Measurements from ENCODE around the gene CCK.
A peak's percentile ranks its signal among the peaks of the same experiment; 100 is the strongest.

CCK gene

GRCh38 chr3:42263354-42264346 is 2.3 kb downstream of the CCK start:
- no peaks in the 10 kb centered on the region for H3K9me3 Mint-ChIP-seq
- H3K4me3 Mint-ChIP-seq = no peak overlapping the region
- H3K27me3 Mint-ChIP-seq = peaks cover 78 to 93% of the 10 kb centered on the region in 2 donors
- H3K4me1 Mint-ChIP-seq (ENCODE audit: low read depth in 2 of 2) = peaks cover 0 to 5% of the 10 kb centered on the region in 2 donors
- no peak for DNase-seq
- no peak overlapping the region for H3K27ac Mint-ChIP-seq
- no peaks in the 10 kb centered on the region for H3K36me3 Mint-ChIP-seq (ENCODE audit: insufficient read depth)
- ATAC-seq (replicated peaks) = no peak

GRCh38 chr3:42262525-42262924 is 3.5 kb downstream of the CCK start:
- Mint-ChIP-seq H3K36me3 (ENCODE audit: insufficient read depth) (no peaks in the 10 kb centered on the region), H3K27me3 (peaks cover 72 to 92% of the 10 kb centered on the region in 2 donors), H3K4me3 (no peak overlapping the region), H3K27ac (no peak overlapping the region), H3K4me1 (ENCODE audit: low read depth in 2 of 2) (peaks cover 0 to 5% of the 10 kb centered on the region in 2 donors), H3K9me3 (no peaks in the 10 kb centered on the region)
- ATAC-seq (replicated peaks) = no peak
- no peak for DNase-seq

- DNase-seq (no peak), ATAC-seq (replicated peaks) (no peak)
- Mint-ChIP-seq H3K27me3 (peaks cover 50 to 87% of the 10 kb centered on the region in 2 donors), H3K4me3 (no peak overlapping the region), H3K36me3 (ENCODE audit: insufficient read depth) (no peaks in the 10 kb centered on the region), H3K4me1 (ENCODE audit: low read depth in 2 of 2) (no peaks in the 10 kb centered on the region), H3K9me3 (no peaks in the 10 kb centered on the region), H3K27ac (no peak overlapping the region)
Measured at GRCh38 chr3:42257007-42257406, 9.0 kb downstream of the CCK start.

GRCh38 chr3:42256135-42256819 is 9.7 kb downstream of the CCK start:
- H3K9me3 Mint-ChIP-seq = no peaks in the 10 kb centered on the region
- no peak overlapping the region for H3K27ac Mint-ChIP-seq
- no peak for DNase-seq
- no peaks in the 10 kb centered on the region for H3K4me1 Mint-ChIP-seq (ENCODE audit: low read depth in 2 of 2)
- no peaks in the 10 kb centered on the region for H3K36me3 Mint-ChIP-seq (ENCODE audit: insufficient read depth)
- peaks cover 44 to 86% of the 10 kb centered on the region in 2 donors for H3K27me3 Mint-ChIP-seq
- no peak for ATAC-seq (replicated peaks)
- no peak overlapping the region for H3K4me3 Mint-ChIP-seq

GRCh38 chr3:42254566-42254965 is 11.4 kb downstream of the CCK start:
- Mint-ChIP-seq H3K27ac (no peak overlapping the region), H3K4me1 (ENCODE audit: low read depth in 2 of 2) (no peaks in the 10 kb centered on the region), H3K4me3 (no peak overlapping the region), H3K9me3 (no peaks in the 10 kb centered on the region), H3K36me3 (ENCODE audit: insufficient read depth) (no peaks in the 10 kb centered on the region), H3K27me3 (peaks cover 29 to 69% of the 10 kb centered on the region in 2 donors)
- DNase-seq (no peak), ATAC-seq (replicated peaks) (no peak)

GRCh38 chr3:42250761-42251160 is 15.2 kb downstream of the CCK start:
- Mint-ChIP-seq H3K4me1 (ENCODE audit: low read depth in 2 of 2) (peaks cover 0 to 7% of the 10 kb centered on the region in 2 donors), H3K4me3 (no peak overlapping the region), H3K27ac (no peak overlapping the region), H3K27me3 (peaks cover 32 to 64% of the 10 kb centered on the region in 2 donors), H3K36me3 (ENCODE audit: insufficient read depth) (no peaks in the 10 kb centered on the region), H3K9me3 (no peaks in the 10 kb centered on the region)
- ATAC-seq (replicated peaks) = no peak
- DNase-seq = no peak

DNA sequence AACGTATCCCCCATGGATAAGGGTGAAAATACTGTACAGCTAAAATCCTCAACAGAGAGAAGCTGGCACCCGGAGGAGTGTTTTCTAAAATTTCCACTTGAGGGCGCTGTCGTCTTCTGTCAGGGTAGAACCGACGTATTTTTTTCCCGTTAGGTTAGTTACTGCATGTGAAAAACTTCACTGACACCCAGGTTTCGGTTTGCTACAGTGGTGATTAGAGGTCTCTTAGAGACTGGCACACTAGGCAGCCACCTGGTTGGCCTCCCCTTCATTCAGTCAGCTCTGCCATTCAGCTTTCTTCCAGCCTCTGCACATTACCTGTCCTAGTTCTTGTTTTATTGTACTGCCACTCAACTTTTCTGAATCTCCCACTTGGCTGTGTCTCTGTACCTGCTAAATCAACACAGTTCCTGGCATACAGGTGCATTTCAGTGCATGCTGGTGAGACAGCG is 18.4 kb downstream of the CCK start:
- DNase-seq (peak; percentile 34 to 65 (median 41)), ATAC-seq (replicated peaks) (peak; percentile 59)
- peaks cover 0 to 7% of the 10 kb centered on the region in 2 donors for H3K4me1 Mint-ChIP-seq (ENCODE audit: low read depth in 2 of 2)
- H3K27me3 Mint-ChIP-seq = peaks cover 22 to 48% of the 10 kb centered on the region in 2 donors
- H3K36me3 Mint-ChIP-seq (ENCODE audit: insufficient read depth) = no peaks in the 10 kb centered on the region
- no peak overlapping the region for H3K27ac Mint-ChIP-seq
- no peak overlapping the region for H3K4me3 Mint-ChIP-seq
- no peaks in the 10 kb centered on the region for H3K9me3 Mint-ChIP-seq

- Mint-ChIP-seq H3K4me3 (no peak overlapping the region), H3K9me3 (no peaks in the 10 kb centered on the region), H3K36me3 (ENCODE audit: insufficient read depth) (no peaks in the 10 kb centered on the region), H3K4me1 (ENCODE audit: low read depth in 2 of 2) (peaks cover 0 to 7% of the 10 kb centered on the region in 2 donors), H3K27me3 (peaks cover 31 to 41% of the 10 kb centered on the region in 2 donors), H3K27ac (no peak overlapping the region)
- DNase-seq (no peak), ATAC-seq (replicated peaks) (no peak)
Measured at GRCh38 chr3:42246091-42246490, 19.9 kb downstream of the CCK start.

DNA sequence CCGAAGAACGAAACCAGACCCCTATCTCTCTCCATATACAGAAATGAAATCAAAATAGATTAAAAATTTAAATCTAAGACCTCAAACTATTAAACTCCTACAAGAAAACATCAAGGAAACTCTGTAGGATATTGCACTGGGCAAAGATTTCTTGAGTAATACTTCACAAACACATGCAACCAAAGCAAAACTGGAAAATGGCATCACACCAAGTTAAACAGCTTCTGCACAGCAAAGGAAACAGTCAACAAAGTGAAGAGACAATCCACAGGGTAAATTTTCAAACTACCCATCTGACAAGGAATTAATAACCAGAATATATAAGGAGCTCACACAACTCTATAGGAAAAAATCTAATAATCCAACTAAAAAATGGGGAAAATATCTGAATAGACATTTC is 29.4 kb downstream of the CCK start:
- Mint-ChIP-seq H3K4me3 (no peak overlapping the region), H3K27ac (no peak overlapping the region), H3K36me3 (ENCODE audit: insufficient read depth) (no peaks in the 10 kb centered on the region), H3K4me1 (ENCODE audit: low read depth in 2 of 2) (no peaks in the 10 kb centered on the region), H3K27me3 (peaks cover 58 to 64% of the 10 kb centered on the region in 2 donors), H3K9me3 (peaks cover 0 to 4% of the 10 kb centered on the region in 2 donors)
- no peak for DNase-seq
- no peak for ATAC-seq (replicated peaks)

DNA sequence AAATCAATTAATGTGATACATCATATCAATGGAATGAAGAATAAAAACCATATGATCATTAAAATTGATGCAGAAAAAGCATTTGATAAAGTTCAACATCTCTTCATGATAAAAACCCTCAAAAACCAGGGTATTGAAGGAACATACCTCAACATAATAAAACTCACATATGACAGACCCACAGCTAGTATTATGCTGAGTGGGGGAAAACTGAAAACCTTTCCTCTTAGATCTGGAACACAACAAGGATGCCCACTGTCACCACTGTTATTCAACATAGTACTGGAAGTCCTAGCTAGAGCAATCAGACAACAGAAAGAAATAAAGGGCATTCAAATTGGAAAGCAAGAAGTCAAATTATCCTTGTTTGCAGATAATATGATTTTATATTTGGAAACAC is 30.5 kb downstream of the CCK start:
- H3K9me3 Mint-ChIP-seq = peaks cover 0 to 4% of the 10 kb centered on the region in 2 donors
- DNase-seq (no peak), ATAC-seq (replicated peaks) (no peak)
- no peaks in the 10 kb centered on the region for H3K36me3 Mint-ChIP-seq (ENCODE audit: insufficient read depth)
- H3K4me3 Mint-ChIP-seq = no peak overlapping the region
- H3K4me1 Mint-ChIP-seq (ENCODE audit: low read depth in 2 of 2) = no peaks in the 10 kb centered on the region
- peaks cover 58 to 64% of the 10 kb centered on the region in 2 donors for H3K27me3 Mint-ChIP-seq
- no peak overlapping the region for H3K27ac Mint-ChIP-seq

GRCh38 chr3:42230860-42231259 is 35.1 kb downstream of the CCK start:
- DNase-seq = no peak
- Mint-ChIP-seq H3K4me3 (no peak overlapping the region), H3K36me3 (ENCODE audit: insufficient read depth) (peaks cover 3% of the 10 kb centered on the region), H3K27me3 (peaks cover 27 to 30% of the 10 kb centered on the region in 2 donors), H3K27ac (no peak overlapping the region), H3K9me3 (no peaks in the 10 kb centered on the region), H3K4me1 (ENCODE audit: low read depth in 2 of 2) (peaks cover 6 to 10% of the 10 kb centered on the region in 2 donors)
- no peak for ATAC-seq (replicated peaks)

DNA sequence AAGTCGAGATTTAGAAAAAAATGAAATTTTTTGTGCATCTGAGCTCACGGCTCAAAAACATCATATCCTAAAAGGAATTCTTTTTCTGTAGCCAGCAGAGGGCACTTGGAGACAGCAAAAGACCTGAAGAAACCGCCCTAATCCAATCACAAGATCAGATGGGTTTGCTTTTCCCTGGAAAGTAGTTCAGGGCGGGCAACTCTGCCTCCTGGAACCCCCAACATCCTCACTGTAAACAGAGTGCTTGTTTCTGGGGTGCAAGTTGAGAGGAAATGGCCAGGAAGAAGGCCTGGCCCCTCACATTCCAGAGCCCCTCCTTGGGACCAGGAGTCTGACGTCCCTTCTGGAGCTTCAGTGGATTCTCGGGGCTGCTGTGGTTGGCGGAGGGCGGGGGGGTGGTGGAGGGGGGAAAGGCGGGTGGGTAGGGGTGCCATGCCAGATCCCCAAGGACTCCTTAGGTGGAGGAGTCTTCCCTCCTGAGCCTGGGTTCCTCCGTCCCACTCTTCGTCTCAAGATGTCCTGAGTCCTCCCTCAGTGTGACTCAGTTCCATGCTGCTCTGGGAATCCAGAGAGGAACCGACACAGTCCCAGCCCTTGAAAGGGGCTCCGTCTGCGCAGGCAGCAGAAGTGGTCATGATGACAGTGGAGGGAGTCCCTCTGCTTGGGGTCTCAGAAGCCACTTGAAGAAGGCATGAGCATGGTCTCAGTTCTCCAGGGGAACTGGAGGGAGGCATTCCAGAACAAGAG is 35.9 kb downstream of the CCK start:
- DNase-seq (no peak), ATAC-seq (replicated peaks) (no peak)
- H3K9me3 Mint-ChIP-seq = no peaks in the 10 kb centered on the region
- H3K4me3 Mint-ChIP-seq = no peak overlapping the region
- peaks cover 3% of the 10 kb centered on the region for H3K36me3 Mint-ChIP-seq (ENCODE audit: insufficient read depth)
- peaks cover 6 to 10% of the 10 kb centered on the region in 2 donors for H3K4me1 Mint-ChIP-seq (ENCODE audit: low read depth in 2 of 2)
- H3K27ac Mint-ChIP-seq = no peak overlapping the region
- H3K27me3 Mint-ChIP-seq = peaks cover 20 to 23% of the 10 kb centered on the region in 2 donors

All from effector memory CD8-positive, alpha-beta T cell (primary cell).